ENCODE data around the gene CTBP2.

GRCh38 chr10:125159486-125159931 is 854 bp downstream of the CTBP2 start:
- TF ChIP-seq POLR2A (IDR thresholded peaks at IDR 0.05) (no peak), CTCF (IDR thresholded peaks at IDR 0.05) (no peak)
